ENCODE measurements around the gene HJV.

GRCh38 chr1:145995964-145996432 lies 25.5 kb downstream of the HJV start:
- TF ChIP-seq CTCF (conservative IDR thresholded peaks at IDR 0.05 in 1 of 2, IDR thresholded peaks at IDR 0.05 in 1 of 2; ENCODE audit: low read depth in 1 of 2, low read length in 2 of 2) (no peak), EZH2 (IDR thresholded peaks at IDR 0.05; ENCODE audit: low read length, missing control alignments) (no peak)
